OCI-LY1 (cell line): ENCODE results near the gene CCNO.

Source experiments
- CTCF ChIP-seq: fragments of 200-600 bp; sonication (generic), shearing (Covaris generic); IDR thresholded peaks from 2 replicates; pipeline ENCODE4 v1.5.1; 2017; ENCODE audit warnings: mild to moderate bottlenecking, antibody characterized with exemption, low read length, moderate library complexity, mixed read lengths
- EZH2 ChIP-seq: fragments of 200-600 bp; sonication (generic), shearing (Covaris generic); IDR thresholded peaks from 2 replicates; pipeline ENCODE4 v1.8.0; 2017; ENCODE audit warnings: borderline replicate concordance, mixed run types, mild to moderate bottlenecking, antibody characterized with exemption, low read length, moderate library complexity, mixed read lengths

- TF ChIP-seq CTCF (peak; percentile 85), EZH2 (no peak)
Measured at GRCh38 chr5:55226027-55226933, 7.1 kb downstream of the CCNO start.
